Measurements from ENCODE around the gene TRAPPC6A.
"Not testable (repeated sequence)": the region's sequence is repeated elsewhere in the genome, so short reads cannot be mapped to it uniquely, and the experiment has no call there.

TRAPPC6A gene

DNA sequence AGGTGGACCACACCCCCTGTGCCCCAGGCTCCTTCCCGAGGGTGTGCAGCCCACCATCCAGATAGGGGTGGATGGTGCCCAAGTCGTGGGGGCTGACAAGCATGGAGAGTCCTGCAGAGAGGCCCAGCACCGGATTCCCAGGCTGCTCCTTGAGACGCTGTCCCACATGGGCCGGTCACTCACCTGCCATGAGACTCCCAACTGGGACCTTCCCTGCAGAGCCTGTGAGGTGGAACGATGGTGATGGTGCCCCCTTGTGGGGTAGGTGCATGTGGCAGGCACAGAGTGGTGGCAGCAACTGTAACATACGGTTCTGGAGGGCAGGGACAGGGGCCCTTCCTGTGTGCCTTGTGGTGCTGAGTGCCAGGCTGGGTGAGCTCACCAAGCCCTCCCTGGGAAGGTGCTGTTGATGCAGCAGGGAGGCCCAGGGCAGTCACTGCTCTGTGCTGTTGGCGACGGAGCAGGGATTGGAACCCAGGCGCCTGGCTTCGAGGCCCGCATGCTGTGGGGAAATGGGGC is 52.0 kb downstream of the TRAPPC6A start:
- DNase-seq = peak; percentile 39 to 65

DNA sequence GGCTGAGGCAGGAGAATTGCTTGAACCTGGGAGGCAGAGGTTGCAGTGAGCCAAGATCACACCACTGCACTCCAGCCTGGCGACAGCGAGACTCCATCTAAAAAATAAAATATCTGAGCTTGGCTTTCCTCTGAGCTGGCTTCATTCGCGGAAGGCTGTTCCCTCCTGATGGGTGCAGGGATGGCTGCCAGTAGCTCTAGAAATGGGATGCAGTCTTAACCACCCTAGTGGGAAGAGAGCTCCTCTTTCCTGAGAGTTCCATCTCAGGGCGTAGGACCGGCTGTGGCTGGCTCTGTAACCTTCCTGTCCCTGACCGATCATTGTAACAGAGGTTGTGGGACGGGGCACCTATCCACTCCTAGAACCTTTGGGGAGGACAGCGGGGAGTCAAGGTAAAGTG is 52.7 kb downstream of the TRAPPC6A start:
- no peak for DNase-seq

DNA sequence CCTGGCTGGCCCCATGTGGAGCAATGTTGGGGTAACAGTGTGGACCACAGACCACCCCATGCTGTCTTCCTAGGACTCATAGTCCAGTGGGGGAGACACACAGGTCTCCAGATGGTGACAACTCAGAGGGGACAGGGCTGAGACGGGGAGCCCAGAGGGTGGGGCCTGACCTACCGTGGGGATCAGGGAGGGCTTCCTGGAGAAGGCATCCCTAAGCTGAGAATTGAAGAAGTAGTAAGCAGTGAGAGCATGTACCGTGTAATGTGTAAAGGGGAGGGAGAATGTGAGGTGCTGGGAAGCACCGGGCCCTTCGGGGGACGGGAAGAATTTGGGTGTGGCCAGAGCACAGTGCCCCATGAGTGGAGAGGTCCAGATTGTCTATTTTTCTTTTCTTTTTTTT is 54.0 kb downstream of the TRAPPC6A start:
- no peak for DNase-seq

DNA sequence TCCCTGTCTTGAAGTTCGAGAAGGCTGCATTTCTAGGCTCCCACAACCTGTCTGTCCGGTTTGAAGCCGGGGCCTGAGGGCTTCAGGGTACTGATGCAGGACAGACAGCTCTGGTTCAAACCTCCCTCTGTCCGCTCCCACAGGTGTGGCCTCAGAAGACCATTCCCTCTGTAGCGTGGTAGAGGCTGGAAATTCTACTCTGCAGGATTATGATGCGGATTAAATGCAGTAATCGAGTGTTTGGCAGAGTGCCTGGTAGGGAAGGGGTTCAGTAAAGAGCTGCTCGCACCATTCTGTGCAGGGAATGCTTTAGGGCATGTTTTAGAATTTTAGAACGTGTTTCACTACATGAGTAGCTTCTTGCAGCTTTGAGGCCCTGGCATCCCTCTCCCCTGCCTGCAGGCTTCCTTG is 54.6 kb downstream of the TRAPPC6A start:
- DNase-seq = no peak

DNA sequence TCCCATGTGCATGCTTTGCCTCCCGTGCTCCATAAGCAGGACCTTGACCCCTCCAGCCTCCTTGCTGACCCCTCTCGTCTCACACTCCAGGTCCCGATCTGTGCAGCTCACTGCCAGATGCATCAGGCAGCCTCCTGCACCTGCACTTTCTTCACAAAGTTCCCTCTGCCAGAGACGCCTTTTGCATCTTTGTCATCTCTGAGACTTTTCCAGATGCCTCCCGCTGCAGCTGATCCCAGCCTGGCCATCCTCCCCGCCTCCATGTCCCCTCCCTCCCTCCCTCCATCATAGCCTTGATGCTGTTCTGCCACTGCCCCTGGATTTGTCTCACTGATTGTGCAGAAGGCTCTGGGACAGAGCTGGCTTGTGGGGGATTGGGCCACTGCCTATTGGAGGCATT is 55.2 kb downstream of the TRAPPC6A start:
- DNase-seq = no peak

DNA sequence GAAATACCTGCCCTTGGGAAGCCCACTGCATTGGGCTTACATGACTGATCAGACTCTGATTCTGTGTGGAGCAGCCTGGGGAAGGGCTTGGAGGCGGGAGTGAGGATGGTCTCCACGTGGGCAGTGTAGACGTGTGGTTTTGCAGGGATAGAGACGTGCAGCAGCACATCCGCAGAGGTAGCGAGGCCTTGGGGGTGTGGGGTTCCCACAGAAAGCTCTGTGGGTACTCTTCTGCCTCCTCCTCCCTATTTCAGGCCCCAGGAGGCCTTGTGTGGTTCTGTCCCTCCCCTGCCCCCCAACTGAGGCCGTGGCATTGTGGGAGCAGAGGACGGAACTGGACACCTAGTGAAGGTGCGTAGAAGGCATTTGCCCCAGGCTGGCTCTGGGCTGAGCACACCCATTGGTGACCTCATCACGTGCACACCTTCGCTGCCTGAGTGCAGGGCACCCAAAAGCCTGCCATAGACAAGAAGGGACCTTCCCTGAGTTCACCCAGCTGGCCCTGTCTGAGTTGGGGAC is 56.2 kb downstream of the TRAPPC6A start:
- no peak for DNase-seq

DNA sequence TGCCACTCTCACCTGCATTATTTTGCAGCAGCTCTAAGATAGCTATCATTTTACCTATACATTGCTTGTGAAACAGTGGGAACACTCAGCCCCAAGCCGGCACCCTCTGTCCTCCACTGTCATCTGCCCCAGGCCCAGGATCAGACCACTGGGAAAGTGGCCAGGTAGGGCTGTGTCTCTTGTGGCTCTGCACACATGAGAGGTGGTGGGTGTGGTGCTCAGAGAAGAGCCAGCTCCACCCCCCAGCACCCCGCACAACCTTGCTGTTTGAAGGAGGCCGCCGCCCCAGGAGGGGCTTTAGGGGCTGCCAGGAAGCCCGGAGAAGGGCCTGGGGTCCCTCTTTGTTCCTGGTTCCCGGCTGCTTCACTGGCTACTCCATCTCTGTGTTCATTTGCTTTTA is 58.5 kb downstream of the TRAPPC6A start:
- DNase-seq = no peak

DNA sequence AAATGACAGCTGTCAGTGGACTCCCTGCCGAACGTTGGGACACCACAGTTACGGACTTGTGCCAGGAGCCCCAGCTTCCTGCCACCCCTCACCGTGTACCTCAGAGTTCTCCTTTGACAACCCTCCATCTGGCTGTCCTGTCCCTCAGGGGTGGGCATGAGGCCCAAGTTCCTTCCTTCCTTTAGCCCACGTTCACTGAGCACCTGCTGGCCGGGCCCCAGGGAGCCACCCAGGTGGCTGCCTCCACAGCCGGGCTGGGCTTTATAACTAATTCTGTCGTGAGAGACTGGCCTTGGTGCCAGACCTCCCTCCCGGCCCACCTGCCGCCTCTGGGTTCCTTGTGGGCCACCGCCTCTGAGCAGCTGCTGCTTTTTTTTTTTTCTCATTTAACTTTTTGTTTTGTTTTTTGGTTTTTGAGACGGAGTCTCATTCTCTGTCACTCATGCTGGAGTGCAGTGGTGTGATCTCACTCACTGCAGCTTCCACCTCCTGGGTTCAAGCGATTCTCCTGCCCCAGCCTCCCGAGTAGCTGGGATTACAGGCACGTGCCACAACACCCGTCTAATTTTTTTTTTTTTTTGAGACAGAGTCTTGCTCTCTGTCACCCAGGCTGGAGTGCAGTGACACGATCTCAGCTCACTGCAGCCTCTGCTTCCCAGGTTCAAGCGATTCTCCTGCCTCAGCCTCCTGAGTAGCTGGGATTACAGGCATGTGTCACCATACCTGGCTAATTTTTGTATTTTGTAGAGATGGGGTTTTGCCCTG is 59.3 kb downstream of the TRAPPC6A start:
- DNase-seq = not testable (repeated sequence)

DNA sequence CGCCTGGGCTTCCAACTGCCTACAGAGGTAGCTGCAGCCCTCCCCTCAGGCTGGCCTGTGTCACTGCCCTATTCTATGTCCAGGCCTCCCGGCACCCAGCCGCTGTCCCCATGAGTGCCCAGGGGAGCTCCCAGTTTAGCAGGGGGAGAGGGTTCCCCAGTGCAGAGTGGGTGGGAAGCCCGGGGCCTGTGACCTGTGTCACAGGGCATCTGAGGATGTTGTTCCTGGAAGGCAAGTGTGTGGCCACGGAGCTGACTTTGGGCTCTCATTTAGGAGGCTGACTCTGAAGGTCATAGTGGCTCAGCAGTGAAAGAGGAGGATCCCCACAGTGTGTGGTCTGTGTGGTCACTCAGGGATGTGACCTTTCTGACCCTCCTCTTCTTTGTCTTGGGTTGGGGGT is 59.9 kb downstream of the TRAPPC6A start:
- DNase-seq = no peak

DNA sequence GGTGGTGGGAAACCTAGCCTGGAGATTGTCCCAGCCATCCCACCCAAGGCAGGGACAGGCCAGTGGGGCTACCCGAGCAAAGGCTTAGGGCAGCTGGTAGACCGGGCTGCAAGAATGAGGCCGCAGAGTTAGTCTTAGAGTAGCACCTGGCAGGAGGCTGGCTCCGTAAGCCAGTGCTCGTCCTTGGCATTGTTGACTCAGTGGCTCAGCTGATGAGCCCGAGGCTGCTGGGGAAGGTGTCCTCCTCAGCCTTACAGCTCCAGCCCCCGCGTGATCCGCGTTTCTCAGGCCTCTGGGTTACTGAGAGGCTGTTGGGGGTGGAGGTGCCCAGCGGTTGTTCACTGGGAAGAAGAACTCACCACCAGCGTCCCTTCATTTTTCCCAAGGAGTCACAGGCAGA is 60.4 kb downstream of the TRAPPC6A start:
- DNase-seq = no peak

DNA sequence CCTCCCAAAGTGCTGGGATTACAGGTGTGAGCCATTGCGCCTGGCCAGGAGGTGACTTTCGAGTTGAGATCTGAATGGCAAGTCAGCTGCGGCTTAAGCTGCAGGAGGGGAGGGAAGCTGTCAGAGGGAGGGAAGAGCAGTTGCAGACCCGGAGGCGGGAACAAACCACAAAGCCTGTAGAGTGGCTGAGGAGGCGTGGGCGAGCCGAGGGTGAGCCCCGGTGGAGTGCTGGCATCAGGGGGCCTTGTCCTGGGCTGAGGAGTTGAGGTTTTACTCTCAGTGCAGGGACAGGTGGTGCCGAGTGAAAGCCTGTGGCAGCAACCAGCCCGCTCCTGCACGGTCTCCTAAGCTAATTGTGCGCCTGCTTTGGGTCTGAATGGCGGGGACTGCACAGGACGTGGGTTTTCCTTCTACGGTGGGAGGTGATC is 60.9 kb downstream of the TRAPPC6A start:
- peak; percentile 58 to 69 for DNase-seq

DNA sequence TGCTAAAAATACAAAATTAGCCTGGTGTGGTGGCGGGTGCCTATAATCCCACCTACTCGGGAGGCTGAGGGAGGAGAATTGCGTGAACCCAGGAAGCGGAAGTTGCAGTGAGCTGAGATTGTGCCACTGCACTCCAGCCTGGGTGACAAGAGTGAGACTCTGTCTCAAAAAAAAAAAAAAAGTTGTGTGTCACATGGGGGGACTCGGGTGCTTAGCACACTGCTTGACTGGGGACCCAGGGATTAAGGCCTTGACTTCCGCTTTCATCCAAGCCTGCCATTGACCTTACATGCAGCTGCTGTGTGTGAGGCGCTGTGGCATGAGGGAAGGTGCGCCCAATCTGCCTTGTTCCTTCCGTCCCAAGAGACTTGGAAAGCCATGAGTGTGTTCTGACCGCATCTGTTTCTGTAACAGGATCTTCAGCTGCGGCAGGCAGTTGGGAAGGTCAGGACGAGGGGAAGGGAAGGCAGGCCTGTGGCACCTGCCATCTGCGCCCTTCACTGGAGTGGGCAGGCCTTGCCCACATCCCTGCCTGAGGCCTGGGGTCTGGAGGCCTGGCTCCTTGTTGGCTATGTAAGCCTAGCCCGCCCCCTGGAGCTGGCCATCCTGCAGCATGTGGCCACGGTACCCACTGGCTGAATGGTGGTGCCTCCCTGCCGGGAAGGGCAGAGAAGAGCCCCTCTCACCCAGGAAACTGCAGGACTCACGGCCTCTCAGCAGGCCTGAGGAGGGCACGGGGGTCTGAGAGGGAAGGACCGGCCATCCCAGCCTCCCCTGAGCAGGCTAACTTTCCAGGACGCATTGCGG is 62.0 kb downstream of the TRAPPC6A start:
- DNase-seq = no peak

DNA sequence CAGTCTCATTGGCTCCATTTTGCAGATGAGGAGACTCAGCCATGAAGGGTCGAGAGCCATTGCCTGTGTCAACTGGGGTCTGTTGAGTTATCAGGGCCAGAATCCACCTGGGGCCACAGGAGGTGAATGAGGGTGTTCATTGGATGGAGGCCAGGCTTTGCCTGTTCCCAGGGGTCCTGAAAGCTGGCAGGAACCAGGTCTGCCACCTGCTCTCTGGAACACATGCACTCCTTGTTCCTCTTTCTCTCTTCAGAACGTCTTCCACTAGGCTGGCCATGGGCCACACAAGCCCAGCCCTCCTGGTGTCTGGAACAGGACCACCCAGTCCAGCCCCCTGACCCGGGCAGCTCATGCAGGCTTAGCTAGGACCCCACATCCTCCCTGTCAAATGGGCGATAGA is 63.9 kb downstream of the TRAPPC6A start:
- DNase-seq = no peak

DNA sequence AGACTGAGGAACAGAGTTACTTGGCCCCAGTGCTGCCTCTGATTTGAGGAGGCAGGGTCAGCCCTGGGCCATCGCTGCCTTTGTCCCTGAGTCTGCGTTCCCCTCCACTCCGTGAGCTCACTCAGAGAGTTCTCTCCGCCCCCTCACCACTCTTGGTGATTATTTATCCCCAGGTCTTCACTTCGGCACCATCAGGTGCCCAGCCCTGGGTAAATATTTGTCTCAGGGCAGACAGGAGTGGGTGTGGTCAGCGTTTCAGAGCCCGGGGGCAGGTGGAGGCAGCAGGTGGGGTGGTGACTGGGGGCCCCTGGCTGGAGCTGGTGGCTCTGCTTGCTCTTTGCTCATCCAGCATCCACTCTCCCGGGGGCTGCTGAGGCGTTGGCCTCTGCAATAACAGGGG is 64.4 kb downstream of the TRAPPC6A start:
- no peak for DNase-seq

Data from Kasumi-1 (cell line).